Neural progenitor cell (in vitro differentiated cells): Measurements from ENCODE around the gene SH2D4B.

ENCODE experiments used
- EZH2 ChIP-seq: fragments of 200-600 bp; sonication (generic); IDR thresholded peaks from 2 replicates; pipeline ENCODE4 v1.6.1; 2017; ENCODE audit warnings: antibody characterized with exemption, mild to moderate bottlenecking, moderate library complexity
- EZH2phosphoT487 ChIP-seq: fragments of 200-600 bp; sonication (generic); IDR thresholded peaks from 2 replicates; pipeline ENCODE4 v1.6.1; 2017; ENCODE audit warnings: antibody characterized with exemption
- TF ChIP-seq, protein P1 (sequence below): fragments of 200-600 bp; sonication (generic); IDR thresholded peaks from 2 replicates; pipeline ENCODE4 v1.5.1; 2017; ENCODE audit warnings: antibody characterized with exemption, mild to moderate bottlenecking

DNA sequence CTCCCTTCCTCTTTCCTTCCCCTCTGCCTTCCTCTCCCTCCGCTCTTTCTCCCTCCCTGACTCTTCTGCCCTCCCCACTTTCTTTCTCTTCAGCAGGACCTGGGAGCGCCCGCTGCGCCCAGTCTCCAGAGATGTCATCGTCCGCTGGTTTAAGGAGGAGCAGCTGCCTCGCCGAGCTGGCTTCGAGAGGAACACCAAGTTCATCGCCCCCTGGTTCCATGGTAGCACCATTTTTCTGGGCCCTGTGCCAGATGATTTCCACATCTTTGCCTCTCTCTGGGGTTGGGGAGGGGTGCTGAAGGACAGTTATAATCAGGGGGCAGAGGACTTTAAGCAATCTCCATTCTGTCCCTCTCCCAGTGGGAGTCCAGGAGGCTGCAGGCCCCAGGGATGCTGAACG, 71.6 kb downstream of the SH2D4B start:
- TF ChIP-seq, protein P1, sequence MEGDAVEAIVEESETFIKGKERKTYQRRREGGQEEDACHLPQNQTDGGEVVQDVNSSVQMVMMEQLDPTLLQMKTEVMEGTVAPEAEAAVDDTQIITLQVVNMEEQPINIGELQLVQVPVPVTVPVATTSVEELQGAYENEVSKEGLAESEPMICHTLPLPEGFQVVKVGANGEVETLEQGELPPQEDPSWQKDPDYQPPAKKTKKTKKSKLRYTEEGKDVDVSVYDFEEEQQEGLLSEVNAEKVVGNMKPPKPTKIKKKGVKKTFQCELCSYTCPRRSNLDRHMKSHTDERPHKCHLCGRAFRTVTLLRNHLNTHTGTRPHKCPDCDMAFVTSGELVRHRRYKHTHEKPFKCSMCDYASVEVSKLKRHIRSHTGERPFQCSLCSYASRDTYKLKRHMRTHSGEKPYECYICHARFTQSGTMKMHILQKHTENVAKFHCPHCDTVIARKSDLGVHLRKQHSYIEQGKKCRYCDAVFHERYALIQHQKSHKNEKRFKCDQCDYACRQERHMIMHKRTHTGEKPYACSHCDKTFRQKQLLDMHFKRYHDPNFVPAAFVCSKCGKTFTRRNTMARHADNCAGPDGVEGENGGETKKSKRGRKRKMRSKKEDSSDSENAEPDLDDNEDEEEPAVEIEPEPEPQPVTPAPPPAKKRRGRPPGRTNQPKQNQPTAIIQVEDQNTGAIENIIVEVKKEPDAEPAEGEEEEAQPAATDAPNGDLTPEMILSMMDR: no peak
- TF ChIP-seq EZH2 (no peak), EZH2phosphoT487 (no peak)
